NCI-H1694 (cell line): ENCODE measurements around the gene HOXD11.

Experiments used
- DNase-seq: peaks from one replicate; lab custom pipeline; 2025; lab: John Stamatoyannopoulos, UW

The HOXD11 gene

DNA sequence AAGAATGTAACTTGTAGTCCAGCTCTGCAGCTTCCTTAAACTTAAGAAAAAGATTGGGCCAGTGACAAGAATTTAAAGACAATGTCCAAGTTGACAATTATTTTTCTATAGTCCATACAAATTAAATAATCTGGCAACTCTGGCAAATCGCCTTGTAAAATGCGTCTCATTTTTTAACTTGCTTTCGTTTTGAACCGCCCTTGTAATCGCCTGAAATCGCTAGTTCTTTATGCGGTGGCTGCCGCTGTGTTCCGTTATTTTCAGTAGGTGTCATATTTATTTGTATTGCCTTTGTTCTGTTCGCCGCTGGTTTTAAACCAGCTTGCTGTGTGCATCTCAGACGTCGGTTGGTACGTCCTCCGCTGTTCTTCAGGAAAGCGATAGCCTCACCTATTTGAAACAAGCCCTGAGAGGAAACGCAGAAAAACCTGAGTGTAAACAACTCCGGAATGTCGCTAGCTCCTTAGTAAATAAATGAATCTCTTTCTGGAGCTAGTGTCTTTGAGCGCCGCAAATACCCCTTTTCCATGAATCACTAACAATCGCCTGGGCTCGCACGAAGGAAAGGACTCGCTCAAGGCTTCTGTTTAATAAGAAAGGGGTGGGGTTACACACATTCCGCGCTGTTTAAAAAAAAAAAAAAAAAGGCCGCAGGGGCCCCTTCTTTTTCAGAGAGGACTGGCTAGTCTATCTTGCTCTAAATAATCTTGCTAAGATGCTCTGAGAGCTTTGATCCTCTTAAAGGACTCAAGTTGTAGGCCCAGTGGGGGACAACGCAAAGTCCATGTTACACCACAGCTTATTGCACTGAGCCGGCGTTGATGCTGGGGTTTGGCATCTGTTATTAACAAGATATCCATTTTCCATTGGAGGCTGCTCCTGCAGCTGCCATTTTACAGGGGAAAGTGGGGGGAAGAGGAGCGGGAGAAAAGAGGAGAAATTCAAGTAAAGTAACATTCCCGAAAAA lies 25.4 kb downstream of the HOXD11 start:
- no peak for DNase-seq

DNA sequence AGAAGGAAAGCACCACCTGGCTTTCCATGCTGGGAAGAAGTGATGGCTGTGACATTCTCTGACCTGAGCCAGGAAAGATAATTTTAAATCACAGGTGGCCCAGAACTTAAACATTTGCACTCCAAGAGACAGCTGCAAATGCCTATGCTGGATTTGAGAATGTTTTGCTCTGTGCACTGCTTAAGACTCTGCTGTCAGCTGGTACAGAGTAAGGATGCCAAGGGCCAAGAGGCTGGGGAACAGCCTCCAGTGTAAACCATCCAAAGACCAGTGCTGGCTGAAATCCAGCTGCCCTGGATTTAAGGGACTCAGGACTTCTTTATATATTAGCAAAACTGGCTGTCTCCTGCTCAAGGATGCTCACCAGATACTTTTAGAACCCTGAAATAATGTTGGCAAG lies 26.3 kb downstream of the HOXD11 start:
- no peak for DNase-seq

DNA sequence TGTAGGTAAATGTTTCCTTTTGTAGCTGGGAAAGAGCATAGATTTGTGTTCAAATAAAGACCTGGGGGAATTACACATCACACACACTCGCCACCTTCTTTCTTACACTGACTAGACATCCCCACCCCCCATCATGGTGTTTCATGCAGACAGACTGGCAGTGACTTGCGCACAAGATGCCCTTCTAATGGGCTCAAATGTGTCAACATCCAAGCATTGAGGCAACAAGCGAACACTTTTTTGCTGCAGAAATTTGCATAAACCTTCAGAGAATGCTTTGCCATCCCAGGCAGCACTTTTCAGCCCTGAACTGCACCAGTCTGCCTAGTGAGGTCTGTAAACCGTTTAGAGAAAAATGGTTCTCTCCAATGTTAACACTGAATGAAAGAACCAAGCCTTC lies 27.0 kb downstream of the HOXD11 start:
- no peak for DNase-seq

DNA sequence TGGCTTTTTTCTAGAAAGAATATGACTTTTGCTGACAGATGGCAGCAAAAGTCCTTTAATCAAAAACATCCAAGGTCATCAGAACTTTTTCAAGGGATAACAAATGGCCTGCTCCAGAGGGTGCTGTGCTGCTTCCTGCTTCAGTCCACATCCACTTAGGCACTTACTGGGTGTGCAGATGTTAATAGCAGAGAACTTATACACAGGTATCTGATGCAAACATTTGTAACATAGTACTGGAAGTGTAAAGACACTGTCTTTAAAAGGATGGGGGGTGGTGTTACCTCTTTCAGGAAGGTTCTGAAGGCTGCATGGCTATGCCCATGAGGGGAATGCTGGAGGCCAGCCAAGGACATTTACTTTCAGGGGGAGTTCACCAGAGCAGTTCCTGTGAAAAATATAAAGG lies 28.0 kb downstream of the HOXD11 start:
- peak; percentile 10 for DNase-seq

DNA sequence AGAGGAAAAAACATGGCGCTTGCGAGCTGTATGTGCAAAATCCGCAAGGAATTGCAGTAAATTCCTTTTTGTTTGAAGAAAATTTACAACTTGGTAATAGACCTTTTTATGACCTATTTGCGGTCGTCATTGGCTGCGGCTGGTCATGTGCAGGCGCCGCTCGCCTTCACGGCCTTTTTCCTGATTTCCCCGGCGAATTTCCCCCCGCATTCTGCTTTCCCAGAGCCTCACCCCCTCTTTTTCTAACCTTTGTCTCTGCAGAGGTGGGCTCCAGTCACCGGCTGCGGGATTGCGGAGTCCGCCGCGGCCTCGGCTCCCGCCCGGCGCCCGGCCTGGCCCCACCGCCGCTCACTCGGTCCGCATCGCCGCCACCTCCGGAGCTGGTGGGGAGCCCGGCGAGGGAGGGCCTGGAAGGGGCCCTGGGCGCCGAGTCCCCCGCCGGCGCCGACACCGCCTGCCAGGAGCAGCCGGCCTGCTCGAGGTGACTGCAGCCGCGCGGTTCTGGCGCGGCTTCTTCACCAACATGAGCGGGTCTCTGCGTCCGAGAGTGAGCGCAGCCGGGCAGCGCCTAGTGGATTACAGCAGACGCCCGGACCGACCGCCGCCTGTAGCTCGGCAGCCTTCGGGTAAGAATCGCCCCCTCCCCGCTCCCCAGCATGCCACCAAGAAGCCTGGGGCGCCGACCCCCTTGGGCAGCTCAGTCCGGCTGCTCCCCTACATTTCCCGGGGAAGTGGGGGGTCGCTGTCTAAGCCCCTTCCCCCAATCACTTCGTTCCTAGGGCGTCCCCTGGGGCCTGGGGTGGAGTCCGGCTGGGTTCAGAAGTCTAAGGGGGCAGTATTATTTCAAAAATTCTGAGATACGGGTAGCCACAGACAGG lies 29.5 kb downstream of the HOXD11 start:
- DNase-seq, result peak; percentile 31

DNA sequence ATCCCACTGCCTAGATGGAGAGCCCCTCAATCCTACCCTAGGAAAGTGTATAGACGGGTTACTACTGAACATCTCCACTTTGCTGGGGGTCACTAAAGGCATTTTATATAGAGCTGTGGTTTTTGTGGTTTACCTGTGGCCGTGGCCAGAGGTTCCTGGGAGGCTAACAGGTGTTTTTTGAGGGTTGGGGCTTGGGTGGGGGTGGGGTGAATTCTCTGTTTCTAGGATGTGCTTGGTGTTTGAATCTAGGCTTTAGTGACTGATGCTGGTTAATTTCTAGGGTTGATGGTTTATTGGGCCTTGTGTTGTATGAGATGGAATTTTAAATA lies 30.1 kb downstream of the HOXD11 start:
- DNase-seq, result no peak

DNA sequence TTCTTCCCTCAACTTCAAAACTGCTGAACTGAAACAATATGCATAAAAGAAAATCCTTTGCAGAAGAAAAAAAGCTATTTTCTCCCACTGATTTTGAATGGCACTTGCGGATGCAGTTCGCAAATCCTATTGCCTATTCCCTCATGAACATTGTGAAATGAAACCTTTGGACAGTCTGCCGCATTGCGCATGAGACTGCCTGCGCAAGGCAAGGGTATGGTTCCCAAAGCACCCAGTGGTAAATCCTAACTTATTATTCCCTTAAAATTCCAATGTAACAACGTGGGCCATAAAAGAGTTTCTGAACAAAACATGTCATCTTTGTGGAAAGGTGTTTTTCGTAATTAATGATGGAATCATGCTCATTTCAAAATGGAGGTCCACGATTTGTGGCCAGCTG lies 30.8 kb downstream of the HOXD11 start:
- no peak for DNase-seq

DNA sequence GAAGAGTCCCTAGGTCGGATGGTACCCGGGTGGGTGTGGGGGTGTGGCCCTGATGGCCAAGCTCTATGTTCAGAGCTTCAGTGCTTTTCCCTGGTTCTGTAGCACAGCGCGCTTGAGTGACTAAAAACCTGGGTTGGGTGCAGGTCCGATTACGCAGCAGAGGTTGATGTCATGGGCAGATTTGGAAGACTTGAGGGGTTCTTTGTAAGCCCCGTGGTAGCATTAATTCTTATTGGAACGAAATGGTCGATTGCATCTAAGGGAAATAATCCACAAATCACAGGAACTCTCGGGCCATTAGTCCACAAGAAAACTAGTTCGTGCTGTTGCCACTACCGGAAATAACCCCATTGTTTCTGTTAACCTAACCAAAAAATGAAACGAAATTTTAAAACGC lies 31.4 kb downstream of the HOXD11 start:
- no peak for DNase-seq

DNA sequence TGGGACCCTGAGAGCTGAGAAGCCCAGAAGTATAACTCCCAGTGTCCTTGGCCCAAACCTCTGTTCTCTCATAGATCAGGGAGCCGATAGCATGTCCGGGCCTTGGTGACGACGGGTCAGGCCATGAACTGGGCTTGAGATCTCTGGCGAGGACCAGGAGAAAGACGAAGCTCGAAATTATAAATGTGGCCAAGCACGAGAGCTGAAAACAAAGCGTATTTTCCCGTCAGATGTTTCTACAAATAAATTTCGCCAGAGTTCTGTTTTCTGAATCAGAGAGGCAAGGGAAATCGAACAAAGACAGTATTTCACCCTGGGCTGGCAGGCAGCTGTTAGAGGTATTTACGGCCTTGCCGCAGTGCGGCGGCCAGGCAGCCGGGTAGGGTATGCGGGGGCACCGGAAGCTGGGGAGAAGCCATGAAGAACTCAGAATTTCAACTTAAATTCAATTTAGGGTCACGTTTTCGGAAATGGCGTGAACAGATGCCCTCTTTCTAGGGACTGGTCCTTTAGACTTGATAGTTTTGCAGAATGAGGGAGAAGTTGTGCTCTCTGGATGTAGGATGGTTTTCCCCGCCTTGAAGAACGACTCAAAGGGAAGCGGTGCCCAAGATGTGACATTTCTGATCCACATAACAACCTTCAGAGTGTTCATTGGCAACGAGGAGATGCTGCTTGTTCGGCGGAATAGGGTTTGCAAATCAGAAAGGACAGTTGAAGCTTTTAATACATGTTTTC lies 32.0 kb downstream of the HOXD11 start:
- no peak for DNase-seq

DNA sequence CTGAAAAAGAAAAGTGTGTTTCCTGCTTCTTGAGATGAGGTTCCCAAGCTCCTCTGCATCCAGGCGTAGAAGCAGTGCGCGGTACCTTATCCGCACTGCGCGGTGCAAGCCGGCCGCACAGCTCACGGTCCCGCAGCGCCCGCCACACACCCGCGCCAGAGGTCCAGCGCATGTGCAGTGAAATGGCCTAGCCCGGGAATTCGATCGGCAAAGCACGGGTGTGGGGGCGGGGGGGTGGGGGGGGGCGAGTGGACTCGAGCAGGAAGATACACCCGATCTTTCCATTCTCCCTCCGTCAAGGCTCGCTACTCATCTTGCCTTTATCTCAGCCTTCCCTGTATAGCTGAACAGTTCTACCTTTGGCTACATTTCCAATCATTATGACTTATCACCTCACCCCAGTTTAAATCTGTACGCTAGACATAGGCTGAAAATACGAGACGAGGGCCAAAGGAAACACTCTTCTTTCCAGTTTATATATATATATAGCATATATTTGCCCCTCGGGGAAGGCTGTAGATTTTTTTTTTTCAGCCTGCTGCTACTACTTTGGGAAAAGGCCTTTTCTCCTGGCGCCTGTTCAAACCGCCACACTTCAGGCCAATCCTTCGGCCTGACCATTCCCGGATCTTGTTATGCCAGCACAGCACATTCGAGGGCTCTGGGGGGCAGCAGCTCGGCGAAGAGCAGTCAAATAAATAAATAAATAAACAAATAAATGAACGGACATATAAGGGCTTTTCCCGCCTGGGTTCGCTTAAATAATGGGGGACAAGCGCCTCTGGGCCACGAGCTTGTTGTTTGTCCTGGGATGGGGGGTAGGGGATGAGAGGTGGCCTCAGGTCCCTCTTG lies 32.8 kb downstream of the HOXD11 start:
- no peak for DNase-seq

DNA sequence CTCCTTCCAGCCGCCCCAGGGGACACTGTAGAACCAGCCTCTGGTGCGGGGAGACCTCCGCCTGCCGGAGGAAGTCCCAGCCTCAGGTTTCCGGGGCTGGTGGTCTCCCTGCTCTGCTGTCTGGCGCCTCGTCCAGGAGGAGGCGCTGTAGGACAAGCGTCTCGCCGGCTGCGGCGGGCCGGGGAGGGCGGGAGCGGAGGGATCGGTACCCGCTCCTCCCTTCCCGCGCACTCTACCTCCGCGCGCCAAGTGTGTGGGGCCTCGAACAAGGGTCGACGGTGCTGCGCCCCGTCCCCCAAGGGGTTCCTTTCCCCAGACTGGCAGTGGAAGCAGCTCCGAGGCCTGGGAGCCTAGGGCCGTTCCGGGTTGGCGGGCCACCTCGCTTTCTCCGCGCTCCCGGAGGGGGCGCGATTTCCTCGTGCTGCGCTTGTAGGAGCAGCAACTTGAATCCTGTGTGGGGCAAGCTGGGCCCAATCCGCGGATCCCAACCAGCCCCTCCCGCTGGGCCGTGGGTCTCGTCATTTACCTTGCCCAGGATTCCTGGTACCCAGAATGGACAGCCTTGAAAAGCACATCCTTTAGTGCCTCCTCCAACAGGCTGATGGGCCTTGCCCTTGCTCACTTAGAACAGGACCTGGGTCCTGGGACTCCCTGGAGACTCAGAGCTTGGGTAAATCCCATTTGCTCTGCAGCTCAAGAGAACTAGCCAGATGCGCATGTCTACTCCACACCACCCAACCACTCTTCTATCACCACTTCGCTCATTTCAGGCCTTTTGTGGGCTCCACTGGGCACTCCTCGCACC lies 33.6 kb downstream of the HOXD11 start:
- DNase-seq, result peak; percentile 64

DNA sequence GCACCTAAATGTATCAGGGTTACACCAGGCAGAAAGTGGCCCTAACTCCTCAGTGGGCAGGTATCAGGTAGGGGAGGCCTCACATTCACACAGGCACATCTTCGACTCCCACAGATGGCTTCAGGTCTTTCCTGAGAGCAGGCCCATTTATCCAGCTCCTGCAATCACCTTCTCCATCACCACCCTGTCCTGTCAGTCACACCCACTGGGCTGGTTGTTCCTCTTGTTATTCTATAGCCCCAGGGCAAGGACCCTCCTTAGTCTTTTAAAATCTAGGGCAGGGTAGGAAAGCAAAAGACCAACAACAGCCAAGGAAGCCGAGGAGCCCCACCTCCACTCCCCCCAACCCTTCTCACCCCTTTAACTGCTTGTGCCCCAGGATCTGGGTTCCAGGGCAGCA lies 35.2 kb downstream of the HOXD11 start:
- DNase-seq, result no peak

DNA sequence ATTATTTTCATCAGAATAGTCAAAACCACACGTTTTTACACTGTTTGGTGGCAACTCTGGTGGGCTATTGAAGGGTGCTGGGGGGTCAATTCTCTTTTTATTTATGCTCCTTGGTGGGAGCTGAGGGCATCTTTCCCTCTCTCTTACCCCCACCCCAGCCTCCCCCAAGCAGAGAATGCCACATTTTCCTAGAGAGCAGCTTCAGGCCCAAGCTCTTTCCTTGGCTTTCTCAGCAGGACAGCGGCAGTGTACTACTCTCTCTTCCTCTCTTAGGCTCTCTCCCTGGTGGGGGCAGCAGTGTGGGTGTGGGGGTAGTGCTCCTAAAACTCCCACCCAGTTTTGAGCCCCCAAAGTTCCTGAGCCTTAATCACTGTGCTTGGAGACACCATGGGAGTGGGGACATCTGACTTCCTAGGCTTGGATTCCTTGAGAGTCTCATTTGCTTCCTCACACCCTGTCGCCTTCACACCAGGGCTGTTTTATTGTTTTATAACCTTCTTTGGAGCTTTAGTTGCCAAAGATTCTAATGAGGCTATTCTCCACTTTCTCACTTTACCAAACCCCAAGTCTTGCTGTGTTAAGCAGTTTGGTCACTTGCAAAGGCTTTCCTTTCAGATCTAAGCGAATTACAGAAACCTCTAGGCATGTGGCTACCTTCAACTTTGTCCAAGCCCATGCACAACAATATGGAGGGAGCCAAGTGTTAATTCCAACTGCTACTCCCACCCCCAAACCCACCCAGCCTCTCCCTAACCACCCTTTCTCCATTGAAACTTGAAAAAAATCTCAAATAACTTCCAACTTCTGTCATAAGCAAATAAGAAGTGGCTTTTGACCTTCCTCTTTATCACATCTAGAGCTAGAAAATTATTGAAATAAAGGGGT lies 38.2 kb downstream of the HOXD11 start:
- no peak for DNase-seq

DNA sequence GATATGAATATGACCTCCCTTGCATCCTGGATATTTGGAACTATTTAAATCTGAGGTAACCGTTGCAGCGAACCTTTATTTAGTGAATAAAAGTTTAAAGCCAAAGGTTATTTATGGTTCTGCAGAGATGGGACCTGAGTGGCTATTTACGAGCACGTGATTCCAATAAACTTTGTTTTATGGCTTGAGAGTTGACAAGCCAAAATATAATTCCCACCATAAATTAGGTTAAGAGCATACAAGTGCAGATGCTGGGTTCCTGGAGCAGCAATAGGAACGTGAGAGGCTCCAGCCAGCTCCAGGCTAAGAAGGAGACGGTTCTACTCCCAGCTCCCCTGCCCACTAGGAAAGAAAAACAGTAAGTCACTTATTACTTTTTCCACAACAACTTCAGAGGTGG lies 39.0 kb downstream of the HOXD11 start:
- no peak for DNase-seq

DNA sequence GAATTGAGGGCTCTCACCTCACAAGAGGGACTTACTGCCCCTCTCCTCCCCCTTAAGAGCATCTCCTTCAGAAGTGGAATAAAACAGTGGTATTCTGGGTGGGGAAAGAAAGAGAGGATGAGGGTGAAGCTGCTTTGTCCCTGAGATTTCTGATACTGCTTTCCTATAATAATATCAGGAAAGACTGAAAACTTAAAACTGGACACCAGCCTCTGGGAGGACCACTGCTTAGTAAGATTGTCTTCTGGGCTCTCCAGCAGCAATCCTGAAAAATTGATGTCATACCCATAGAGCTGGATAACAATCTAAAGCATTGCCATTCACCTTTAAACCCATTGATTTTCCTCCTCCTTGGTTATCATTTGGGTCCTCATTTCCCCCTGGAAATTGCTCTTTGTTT lies 39.6 kb downstream of the HOXD11 start:
- DNase-seq, result no peak

DNA sequence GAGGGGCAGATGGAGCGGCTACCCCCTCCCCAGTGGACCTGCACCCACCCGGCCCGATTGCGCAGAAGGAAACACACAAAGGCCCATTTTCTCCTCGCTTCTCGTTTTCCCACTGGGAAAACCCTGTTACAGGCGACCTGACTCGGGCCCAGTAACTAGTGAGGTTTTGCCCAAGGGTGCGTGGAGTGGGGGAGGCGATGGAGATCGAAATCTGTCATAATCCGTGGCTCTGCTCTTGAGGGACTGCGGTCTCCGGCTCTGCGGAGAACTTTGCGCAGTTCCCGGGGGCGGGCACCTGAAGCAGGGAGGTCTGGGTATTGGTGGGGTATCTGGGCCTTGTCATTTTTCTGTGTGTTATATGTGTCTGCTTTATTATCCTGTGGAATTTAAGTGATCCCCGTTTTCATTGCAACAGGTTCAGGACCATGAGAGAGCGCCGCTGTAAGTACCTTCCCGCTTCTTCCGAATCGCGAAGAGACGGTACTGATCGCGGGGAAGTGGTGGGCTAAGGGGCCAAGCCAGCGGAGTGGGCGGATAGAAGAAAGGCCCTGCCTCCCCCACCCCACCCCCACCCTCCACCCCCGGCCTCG lies 40.2 kb downstream of the HOXD11 start:
- DNase-seq, result no peak

DNA sequence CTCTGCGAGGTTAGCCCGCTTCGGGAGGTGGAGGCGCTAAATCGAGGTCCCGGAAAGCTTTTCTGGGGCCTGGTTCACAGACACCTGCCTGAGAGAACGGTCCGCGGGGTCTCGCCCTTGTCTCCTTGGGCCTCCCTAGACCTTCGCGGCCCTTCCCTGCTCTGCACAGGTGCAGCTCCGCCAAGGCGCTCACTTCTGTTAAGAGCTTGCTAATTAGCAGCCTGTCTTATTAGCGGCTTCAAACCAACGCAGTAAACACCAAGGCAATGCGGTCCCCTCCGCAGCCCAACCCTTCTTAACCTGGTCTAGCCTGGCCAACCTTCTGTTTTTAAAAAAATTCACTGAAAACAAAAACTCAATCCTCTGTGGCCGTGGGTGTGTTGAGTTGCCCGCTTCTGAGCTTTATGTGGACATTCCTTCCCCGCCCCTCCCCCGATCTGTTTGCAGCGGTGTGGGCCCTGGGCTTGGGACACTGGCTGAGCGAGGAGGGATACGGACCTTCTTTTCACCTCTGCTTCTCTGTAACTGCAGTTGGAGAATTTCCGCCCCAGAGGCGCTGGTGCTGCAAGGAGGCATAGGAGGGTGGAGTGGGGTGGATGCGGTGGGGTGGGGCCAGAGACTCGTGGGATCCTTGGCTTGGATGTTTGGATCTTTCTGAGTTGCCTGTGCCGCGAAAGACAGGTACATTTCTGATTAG lies 40.9 kb downstream of the HOXD11 start:
- no peak for DNase-seq

DNA sequence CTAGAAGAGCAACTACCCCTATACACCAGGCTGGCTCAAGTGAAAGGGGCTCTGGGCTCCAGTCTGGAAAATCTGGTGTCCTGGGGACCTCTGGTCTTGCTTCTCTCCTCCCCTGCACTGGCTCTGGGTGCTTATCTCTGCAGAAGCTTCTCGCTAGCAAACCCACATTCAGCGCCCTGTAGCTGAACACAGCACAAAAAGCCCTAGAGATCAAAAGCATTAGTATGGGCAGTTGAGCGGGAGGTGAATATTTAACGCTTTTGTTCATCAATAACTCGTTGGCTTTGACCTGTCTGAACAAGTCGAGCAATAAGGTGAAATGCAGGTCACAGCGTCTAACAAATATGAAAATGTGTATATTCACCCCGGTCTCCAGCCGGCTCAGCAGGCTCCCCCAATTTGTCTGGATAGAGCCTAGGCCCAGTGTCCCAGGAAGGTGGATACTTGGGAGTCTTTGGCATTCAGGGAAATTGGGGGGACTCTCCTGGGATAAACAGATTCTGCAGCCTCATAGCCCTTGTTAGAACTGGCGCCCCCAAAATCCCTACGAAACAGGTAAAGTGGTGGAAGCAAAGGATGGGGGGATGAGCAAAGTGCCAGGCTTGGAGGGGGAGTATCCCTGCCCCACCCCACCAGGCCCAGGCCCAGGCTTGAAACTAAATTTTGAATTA lies 41.8 kb downstream of the HOXD11 start:
- DNase-seq, result no peak
